Erythroblast (primary cell): ENCODE data around the gene PRXL2C.

Source experiments
- DNase-seq, 2 experiments: peaks; one replicate each; lab custom pipeline; 2025; lab: John Stamatoyannopoulos, UW
- GATA1 ChIP-seq: IDR thresholded peaks from 2 replicates; pipeline ENCODE4 v1.6.1; 2011; ENCODE audit warnings: low read depth, mild to moderate bottlenecking, control low read depth, low read length, moderate library complexity
- POLR2A ChIP-seq: IDR thresholded peaks from 2 replicates; pipeline ENCODE4 v1.6.1; 2011; ENCODE audit warnings: mild to moderate bottlenecking, low read length

PRXL2C gene

GRCh38 chr9:96612105-96612965 is 42.8 kb downstream of the PRXL2C start:
- no peak for DNase-seq

GRCh38 chr9:96611302-96611701 is 43.8 kb downstream of the PRXL2C start:
- TF ChIP-seq GATA1 (no peak), POLR2A (no peak)
- no peak for DNase-seq

More at GRCh38 chr9:96612105-96612965, 42.8 kb downstream of the PRXL2C start:
- no peak for TF ChIP-seq GATA1
- TF ChIP-seq POLR2A, result no peak

- no peak for TF ChIP-seq POLR2A
- no peak for TF ChIP-seq GATA1
- DNase-seq, result no peak
Observed at GRCh38 chr9:96609732-96610131, 45.4 kb downstream of the PRXL2C start.

GRCh38 chr9:96607971-96608370 is 47.1 kb downstream of the PRXL2C start:
- TF ChIP-seq GATA1 (no peak), POLR2A (no peak)
- DNase-seq, result no peak

- TF ChIP-seq POLR2A (no peak), GATA1 (no peak)
Observed at GRCh38 chr9:96605328-96605727, 49.8 kb downstream of the PRXL2C start.

GRCh38 chr9:96604004-96604319 is 51.2 kb downstream of the PRXL2C start:
- TF ChIP-seq POLR2A (no peak), GATA1 (no peak)
- no peak for DNase-seq

More at GRCh38 chr9:96605328-96605727, 49.8 kb downstream of the PRXL2C start:
- DNase-seq, result no peak

- no peak for DNase-seq
- TF ChIP-seq GATA1, result no peak
- no peak for TF ChIP-seq POLR2A
Observed at GRCh38 chr9:96603305-96604003, 51.7 kb downstream of the PRXL2C start.

- TF ChIP-seq POLR2A, result no peak
- no peak for DNase-seq
Observed at GRCh38 chr9:96599298-96599697, 55.8 kb downstream of the PRXL2C start.

- no peak for DNase-seq
- TF ChIP-seq POLR2A (no peak), GATA1 (no peak)
Observed at GRCh38 chr9:96596601-96597111, 58.5 kb downstream of the PRXL2C start.
